A549 (cell line): ENCODE data around the gene LRRC4.

Experiments
- CEBPB ChIP-seq, 2 experiments: fragments of >200 bp in 1 of 2; sonication (Bioruptor Twin) in 1 of 2; formaldehyde crosslinking in 1 of 2; IDR thresholded peaks; 2 replicates each; pipeline ENCODE4 v1.6.1; 2012 to 2016
- FOXS1 ChIP-seq: fragments of 250-450 bp; sonication (Bioruptor Pico); IDR thresholded peaks from 2 replicates; pipeline ENCODE4 v1.5.0; 2020; ENCODE audit warnings: mild to moderate bottlenecking, moderate library complexity
- JUNB ChIP-seq: fragments of >200 bp; sonication (Bioruptor Twin); formaldehyde crosslinking; IDR thresholded peaks from 2 replicates; pipeline ENCODE4 v1.6.1; 2016
- MAFK ChIP-seq: fragments of 450-650 bp; IDR thresholded peaks from 2 replicates; pipeline ENCODE4 v1.6.1; 2014; ENCODE audit not compliant: partially characterized antibody
- NR3C1 ChIP-seq: fragments of >200 bp; sonication (Bioruptor Twin); formaldehyde crosslinking; IDR thresholded peaks from 3 replicates; pipeline ENCODE4 v1.6.1; 2017
- POLR2A ChIP-seq: IDR thresholded peaks from 2 replicates; pipeline ENCODE4 v1.6.1; 2012; ENCODE audit warnings: mild to moderate bottlenecking, low read length
- ZNF302 ChIP-seq: fragments of 250-450 bp; sonication (Bioruptor Pico); IDR thresholded peaks from 2 replicates; pipeline ENCODE4 v1.9.0; 2021; ENCODE audit warnings: inconsistent platforms, mild to moderate bottlenecking, moderate library complexity
- TF ChIP-seq, protein P1 (sequence below): fragments of >200 bp; sonication (Bioruptor Twin); formaldehyde crosslinking; IDR thresholded peaks from 3 replicates; pipeline ENCODE4 v1.5.1; 2016

DNA sequence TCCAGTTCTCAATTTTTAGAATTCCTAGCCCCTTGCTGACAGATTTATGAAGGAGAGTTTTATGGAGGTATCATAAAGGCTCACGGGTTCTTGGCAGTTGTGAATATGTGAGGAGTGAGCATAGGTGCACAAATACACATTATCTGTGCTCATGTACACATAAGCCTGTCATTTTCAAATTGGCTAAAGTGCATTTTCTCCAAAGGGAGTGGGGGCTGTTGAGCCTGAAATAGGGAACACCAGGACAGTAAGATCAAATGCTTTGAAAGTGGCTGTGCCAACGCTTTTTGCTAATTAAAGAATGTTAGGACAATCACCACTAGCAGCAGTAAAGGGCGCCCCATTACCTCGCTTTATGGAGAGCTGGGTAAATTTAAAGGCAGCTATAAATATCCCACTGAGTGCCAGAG lies 8.3 kb upstream of the LRRC4 start:
- TF ChIP-seq JUNB (no peak), CEBPB (IDR thresholded peaks at IDR 0.05) (no peak), MAFK (no peak), FOXS1 (no peak), POLR2A (no peak), NR3C1 (no peak), ZNF302 (CRISPR knock-in tag) (no peak)
- TF ChIP-seq, protein P1, sequence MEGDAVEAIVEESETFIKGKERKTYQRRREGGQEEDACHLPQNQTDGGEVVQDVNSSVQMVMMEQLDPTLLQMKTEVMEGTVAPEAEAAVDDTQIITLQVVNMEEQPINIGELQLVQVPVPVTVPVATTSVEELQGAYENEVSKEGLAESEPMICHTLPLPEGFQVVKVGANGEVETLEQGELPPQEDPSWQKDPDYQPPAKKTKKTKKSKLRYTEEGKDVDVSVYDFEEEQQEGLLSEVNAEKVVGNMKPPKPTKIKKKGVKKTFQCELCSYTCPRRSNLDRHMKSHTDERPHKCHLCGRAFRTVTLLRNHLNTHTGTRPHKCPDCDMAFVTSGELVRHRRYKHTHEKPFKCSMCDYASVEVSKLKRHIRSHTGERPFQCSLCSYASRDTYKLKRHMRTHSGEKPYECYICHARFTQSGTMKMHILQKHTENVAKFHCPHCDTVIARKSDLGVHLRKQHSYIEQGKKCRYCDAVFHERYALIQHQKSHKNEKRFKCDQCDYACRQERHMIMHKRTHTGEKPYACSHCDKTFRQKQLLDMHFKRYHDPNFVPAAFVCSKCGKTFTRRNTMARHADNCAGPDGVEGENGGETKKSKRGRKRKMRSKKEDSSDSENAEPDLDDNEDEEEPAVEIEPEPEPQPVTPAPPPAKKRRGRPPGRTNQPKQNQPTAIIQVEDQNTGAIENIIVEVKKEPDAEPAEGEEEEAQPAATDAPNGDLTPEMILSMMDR = no peak
